ENCODE results near the gene TNC.

DNA sequence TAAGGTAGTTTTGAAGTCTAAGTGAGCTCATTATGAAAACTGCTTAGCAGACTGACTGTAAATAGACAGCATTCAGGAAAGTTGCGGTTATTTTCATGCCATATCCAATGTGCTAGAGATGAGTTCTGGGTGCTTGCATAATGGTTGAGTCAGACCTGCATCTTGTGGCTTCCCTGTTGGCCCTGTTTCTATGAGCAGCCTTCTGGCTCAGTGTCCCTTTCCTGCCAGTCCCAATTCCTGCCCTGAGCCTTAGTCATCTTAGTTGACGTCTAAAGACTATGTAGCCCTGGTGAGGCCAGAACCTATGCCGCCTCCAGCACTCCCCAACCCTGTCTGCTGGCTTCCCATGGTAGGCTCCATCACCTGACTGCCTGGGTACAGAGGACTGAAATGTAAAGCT, 111.3 kb downstream of the TNC start:
- TF ChIP-seq, protein P1, sequence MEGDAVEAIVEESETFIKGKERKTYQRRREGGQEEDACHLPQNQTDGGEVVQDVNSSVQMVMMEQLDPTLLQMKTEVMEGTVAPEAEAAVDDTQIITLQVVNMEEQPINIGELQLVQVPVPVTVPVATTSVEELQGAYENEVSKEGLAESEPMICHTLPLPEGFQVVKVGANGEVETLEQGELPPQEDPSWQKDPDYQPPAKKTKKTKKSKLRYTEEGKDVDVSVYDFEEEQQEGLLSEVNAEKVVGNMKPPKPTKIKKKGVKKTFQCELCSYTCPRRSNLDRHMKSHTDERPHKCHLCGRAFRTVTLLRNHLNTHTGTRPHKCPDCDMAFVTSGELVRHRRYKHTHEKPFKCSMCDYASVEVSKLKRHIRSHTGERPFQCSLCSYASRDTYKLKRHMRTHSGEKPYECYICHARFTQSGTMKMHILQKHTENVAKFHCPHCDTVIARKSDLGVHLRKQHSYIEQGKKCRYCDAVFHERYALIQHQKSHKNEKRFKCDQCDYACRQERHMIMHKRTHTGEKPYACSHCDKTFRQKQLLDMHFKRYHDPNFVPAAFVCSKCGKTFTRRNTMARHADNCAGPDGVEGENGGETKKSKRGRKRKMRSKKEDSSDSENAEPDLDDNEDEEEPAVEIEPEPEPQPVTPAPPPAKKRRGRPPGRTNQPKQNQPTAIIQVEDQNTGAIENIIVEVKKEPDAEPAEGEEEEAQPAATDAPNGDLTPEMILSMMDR (IDR thresholded peaks at IDR 0.05) = no peak
- TF ChIP-seq POLR2A (IDR thresholded peaks at IDR 0.05) = no peak
- TF ChIP-seq POLR2AphosphoS5 (IDR thresholded peaks at IDR 0.05) = no peak
- TF ChIP-seq EP300 (IDR thresholded peaks at IDR 0.05) = no peak

Measured in stomach (tissue), 4 donors.